LNCaP clone FGC (cell line): Measurements from ENCODE around the gene SORCS3.

Source experiments
- DNase-seq: peaks from one replicate; pipeline ENCODE4 v3.0.0-alpha.2; 2011; ENCODE audit warnings: low read depth
- H3K4me3 ChIP-seq: 2 replicates; pipeline ENCODE4 v1.5.1; 2011; ENCODE audit warnings: mild to moderate bottlenecking, low read depth, low read length, control low read depth
- CTCF ChIP-seq: IDR thresholded peaks from 2 replicates; pipeline ENCODE4 v1.5.1; 2012; ENCODE audit warnings: mild to moderate bottlenecking; ENCODE audit not compliant: control insufficient read depth, insufficient read depth; ENCODE audit errors: extremely low read depth

The SORCS3 gene

GRCh38 chr10:104881740-104882139, 240.7 kb downstream of the SORCS3 start:
- TF ChIP-seq CTCF, result no peak
- no peak overlapping the region for H3K4me3 ChIP-seq
- DNase-seq, result no peak

GRCh38 chr10:104892879-104893617, 252.0 kb downstream of the SORCS3 start:
- no peak for TF ChIP-seq CTCF
- DNase-seq, result no peak
- no peak overlapping the region for H3K4me3 ChIP-seq

GRCh38 chr10:104893701-104894100, 252.6 kb downstream of the SORCS3 start:
- no peak for DNase-seq
- H3K4me3 ChIP-seq, result no peak overlapping the region
- TF ChIP-seq CTCF, result no peak

- H3K4me3 ChIP-seq, result no peak overlapping the region
- no peak for TF ChIP-seq CTCF
- DNase-seq, result no peak
These were observed 253.6 kb downstream of the SORCS3 start for GRCh38 chr10:104894681-104895080.

- H3K4me3 ChIP-seq, result no peak overlapping the region
- no peak for TF ChIP-seq CTCF
- DNase-seq, result no peak
These were observed 254.5 kb downstream of the SORCS3 start for GRCh38 chr10:104895541-104895940.

- no peak overlapping the region for H3K4me3 ChIP-seq
- no peak for DNase-seq
- no peak for TF ChIP-seq CTCF
These were observed 254.9 kb downstream of the SORCS3 start for GRCh38 chr10:104895981-104896380.

- no peak for DNase-seq
These were observed 256.6 kb downstream of the SORCS3 start for GRCh38 chr10:104897696-104898095.

More at GRCh38 chr10:104897696-104898095, 256.6 kb downstream of the SORCS3 start:
- no peak overlapping the region for H3K4me3 ChIP-seq
- no peak for TF ChIP-seq CTCF
